A549 (cell line): ENCODE measurements around the gene TNS3. TPM values are rescaled to one million over a fixed set of nuclear protein-coding genes. Genes with fewer than 3 reads are reported as not detected.

Source experiments
- ATAC-seq, 2 experiments: fragments of 200-7000 bp in 1 of 2; fragments of >200 bp in 1 of 2; cut with Nextera tagmentation in 1 of 2; cut with Tn5 transposase in 1 of 2; 3 replicates each; pipeline versions ENCODE4 v1.8.0 to v1.9.1; 2018 to 2020; ENCODE audit warnings: mild to moderate bottlenecking in 1 of 2, moderate library complexity in 1 of 2
- CTCF ChIA-PET: fragments of 300-600 bp; sonication (Branson Sonifier 250); formaldehyde crosslinking; extraction: SDS; loops from one replicate; lab custom pipeline; 2021; ENCODE audit warnings: antibody characterized with exemption, inconsistent platforms; lab: Yijun Ruan, JAX
- POLR2A ChIA-PET: fragments of 350-600 bp; formaldehyde crosslinking; extraction: SDS; loops from one replicate; lab custom pipeline; 2021; ENCODE audit warnings: antibody characterized with exemption, inconsistent platforms; lab: Yijun Ruan, JAX
- DNase-seq, 2 experiments: peaks; one replicate each; pipeline versions ENCODE4 v3.0.0 to v3.0.0-alpha.2; 2011 to 2016; ENCODE audit warnings: low read depth in 1 of 2, low spot score in 1 of 2
- FAIRE-seq: peaks from 2 replicates; lab custom pipeline; 2011; peaks lifted over from hg19 to GRCh38; lab: Jason Lieb, UNC
- H3K27ac ChIP-seq, 2 experiments: fragments of >200 bp; sonication (Bioruptor Twin); formaldehyde crosslinking; 3 replicates each; pipeline ENCODE4 v1.5.1; 2016 to 2017
- H3K4me1 ChIP-seq: fragments of >200 bp; sonication (Bioruptor Twin); formaldehyde crosslinking; 3 replicates; pipeline ENCODE4 v1.6.1; 2016
- H3K4me2 ChIP-seq: fragments of >200 bp; sonication (Bioruptor Twin); formaldehyde crosslinking; 3 replicates; pipeline ENCODE4 v1.6.1; 2016
- H3K4me3 ChIP-seq: fragments of >200 bp; sonication (Bioruptor Twin); formaldehyde crosslinking; 3 replicates; pipeline ENCODE4 v1.5.1; 2016
- H3K9me3 ChIP-seq: fragments of >200 bp; sonication (Bioruptor Twin); formaldehyde crosslinking; 3 replicates; pipeline ENCODE4 v1.6.1; 2016
- BCL3 ChIP-seq: fragments of >200 bp; sonication (Bioruptor Twin); formaldehyde crosslinking; IDR thresholded peaks from 3 replicates; pipeline ENCODE4 v1.6.1; 2016
- CEBPB ChIP-seq, 2 experiments: fragments of >200 bp in 1 of 2; sonication (Bioruptor Twin) in 1 of 2; formaldehyde crosslinking in 1 of 2; IDR thresholded peaks; 2 replicates each; pipeline ENCODE4 v1.6.1; 2012 to 2016
- CHD2 ChIP-seq: fragments of 150-350 bp; IDR thresholded peaks from 2 replicates; pipeline ENCODE4 v1.6.1; 2014; ENCODE audit warnings: low read length; ENCODE audit not compliant: partially characterized antibody
- EHF ChIP-seq: fragments of 250-450 bp; sonication (Bioruptor Pico); IDR thresholded peaks from 2 replicates; pipeline ENCODE4 v1.5.0; 2020; ENCODE audit warnings: mild to moderate bottlenecking
- EHMT2 ChIP-seq: fragments of 200-600 bp; sonication (generic); IDR thresholded peaks from 2 replicates; pipeline ENCODE4 v1.6.1; 2016; ENCODE audit warnings: antibody characterized with exemption, low read depth, mild to moderate bottlenecking, moderate library complexity
- ELK1 ChIP-seq: fragments of 150-350 bp; IDR thresholded peaks from 2 replicates; pipeline ENCODE4 v1.6.1; 2014; ENCODE audit warnings: low read depth, mild to moderate bottlenecking, low read length
- EP300 ChIP-seq, 2 experiments: fragments of >200 bp; sonication (Bioruptor Twin); formaldehyde crosslinking; IDR thresholded peaks; 2 replicates in 1 of 2; 3 replicates in 1 of 2; pipeline ENCODE4 v1.6.1; 2016 to 2017
- HEYL ChIP-seq: fragments of 250-450 bp; sonication (Bioruptor Pico); IDR thresholded peaks from 2 replicates; pipeline ENCODE4 v1.8.0; 2021; ENCODE audit warnings: mild to moderate bottlenecking, moderate library complexity
- MYC ChIP-seq: IDR thresholded peaks from 2 replicates; pipeline ENCODE4 v1.6.1; 2012; ENCODE audit warnings: mild to moderate bottlenecking, inconsistent platforms, low read length, improper control_type of control experiment, borderline replicate concordance
- NPAS2 ChIP-seq: fragments of 250-450 bp; sonication (Bioruptor Pico); IDR thresholded peaks from 2 replicates; pipeline ENCODE4 v1.8.0; 2022; ENCODE audit warnings: mild to moderate bottlenecking, moderate library complexity, borderline replicate concordance
- NR3C1 ChIP-seq: fragments of >200 bp; sonication (Bioruptor Twin); formaldehyde crosslinking; IDR thresholded peaks from 3 replicates; pipeline ENCODE4 v1.6.1; 2017
- POLR2A ChIP-seq: IDR thresholded peaks from 2 replicates; pipeline ENCODE4 v1.6.1; 2012; ENCODE audit warnings: mild to moderate bottlenecking, low read length
- RARB ChIP-seq: fragments of 250-450 bp; sonication (Bioruptor Pico); IDR thresholded peaks from 2 replicates; pipeline ENCODE4 v1.8.0; 2021; ENCODE audit warnings: mild to moderate bottlenecking, moderate library complexity
- REST ChIP-seq: fragments of 200-600 bp; sonication (generic); IDR thresholded peaks from 2 replicates; pipeline ENCODE4 v1.6.1; 2016; ENCODE audit warnings: antibody characterized with exemption, mild to moderate bottlenecking, moderate library complexity
- USF2 ChIP-seq: fragments of 450-650 bp; IDR thresholded peaks from 2 replicates; pipeline ENCODE4 v1.6.1; 2014; ENCODE audit warnings: antibody characterized with exemption
- ZFP36 ChIP-seq: fragments of 450-650 bp; IDR thresholded peaks from 2 replicates; pipeline ENCODE4 v1.6.1; 2014; ENCODE audit warnings: borderline replicate concordance; ENCODE audit not compliant: partially characterized antibody
- whole genome bisulfite sequencing: methylation state at CpG from one replicate; pipeline ENCODE4 v1.1.6; 2017; ENCODE audit errors: missing lambda C conversion rate; 5-methylcytosine and 5-hydroxymethylcytosine counted together
- polyA plus RNA-seq, 4 experiments: library from polyadenylated mRNA; depleted of rRNA in 3 of 4; stranded (reverse); fragments of >200 nt; fragmentation: RNase III in 1 of 4; extraction: RNeasy Plus Mini Kit Qiagen cat#74134 plus additional on column Dnase treatment in 1 of 4; gene quantifications; 2 replicates in 3 of 4; 3 replicates in 1 of 4; pipeline ENCODE4 v1.2.3, GENCODE V29; 2011 to 2017

Gene TNS3
- polyA plus RNA-seq, 2 of the 4 experiments (the other 2 are of a cell fraction), result 107 to 134 TPM

GRCh38 chr7:47521816-47522561 lies 59.9 kb downstream of the TNS3 start:
- ATAC-seq (no peak), DNase-seq (no peak), FAIRE-seq (no peak)
- H3K9me3 ChIP-seq, result no peaks in the 10 kb centered on the region
- WGBS, result 91% methylated on average over 14 of the region's 14 CpGs
- H3K4me2 ChIP-seq, result no peak overlapping the region
- peaks cover 75% of the 10 kb centered on the region for H3K4me1 ChIP-seq
- peak overlapping the region in 1 of 2 experiments; percentile 69; a peak in 3 of 6 replicates for H3K27ac ChIP-seq
- POLR2A ChIA-PET, result no interaction called here
- H3K4me3 ChIP-seq, result no peak overlapping the region
- CTCF ChIA-PET, result interaction anchor here (0.7 to 1.2 kb wide), 2 partner anchors 9 to 18 kb away, joined by 3 read pairs; no protein-coding TSS in a partner anchor
- TF ChIP-seq EHMT2 (no peak), REST (no peak), ZFP36 (no peak), NPAS2 (CRISPR knock-in tag) (no peak), CEBPB (IDR thresholded peaks at IDR 0.05) (no peak), EHF (CRISPR knock-in tag) (no peak), CHD2 (no peak), EP300 (IDR thresholded peaks at IDR 0.05) (no peak), USF2 (no peak), POLR2A (no peak), BCL3 (no peak), NR3C1 (no peak), RARB (no peak)

GRCh38 chr7:47521011-47521795 lies 60.7 kb downstream of the TNS3 start:
- no peak overlapping the region for H3K4me3 ChIP-seq
- no peaks in the 10 kb centered on the region for H3K9me3 ChIP-seq
- ChIA-PET POLR2A (no interaction called here), CTCF (interaction anchor here (1.5 kb wide), 1 partner anchor 20 kb away, joined by 3 read pairs; no protein-coding TSS in a partner anchor)
- DNase-seq (no peak), FAIRE-seq (no peak), ATAC-seq (peak in 1 of 2 experiments; percentile 8; a peak in 3 of 6 replicates)
- 81% methylated on average over 12 of the region's 13 CpGs for WGBS
- TF ChIP-seq ELK1, result no peak
- no peak for TF ChIP-seq HEYL (CRISPR knock-in tag)
- TF ChIP-seq MYC, result no peak
- peak overlapping the region; percentile 16; the same call in 1 of the 3 replicates for H3K4me2 ChIP-seq
- peaks cover 82% of the 10 kb centered on the region for H3K4me1 ChIP-seq
- peak overlapping the region; percentile 5 to 69; a peak in 4 of 6 replicates for H3K27ac ChIP-seq
